Spleen (tissue), 11 donors: Measurements from ENCODE around the gene IGF2. TPM values are rescaled to one million over a fixed set of nuclear protein-coding genes. Genes with fewer than 3 reads are reported as not detected.

Experiments used
- DNase-seq: peaks from one replicate; pipeline ENCODE4 v3.0.0-alpha.2; 2020
- H3K27ac ChIP-seq, 8 donors: fragments of 200-600 bp; sonication (generic) in 7 of 8; 1 replicate in 4 of 8; 2 replicates in 4 of 8; pipeline versions ENCODE4 v1.5.0 to v1.8.0; 2016 to 2021; ENCODE audit warnings: inconsistent platforms in 4 of 8, mild to moderate bottlenecking in 4 of 8, moderate library complexity in 1 of 8
- H3K27me3 ChIP-seq, 7 donors: fragments of 200-600 bp; sonication (generic) in 6 of 7; replicated peaks in 1 of 7; 1 replicate in 4 of 7; 2 replicates in 3 of 7; pipeline versions ENCODE4 v1.5.0 to v1.8.0; 2016 to 2021; ENCODE audit warnings: inconsistent platforms in 3 of 7, mild to moderate bottlenecking in 1 of 7
- H3K36me3 ChIP-seq, 6 donors: fragments of 200-600 bp; sonication (generic) in 5 of 6; 1 replicate in 4 of 6; 2 replicates in 2 of 6; pipeline versions ENCODE4 v1.5.0 to v1.8.0; 2016 to 2021; ENCODE audit warnings: inconsistent platforms in 2 of 6
- H3K4me1 ChIP-seq, 6 donors: fragments of 200-600 bp; sonication (generic) in 5 of 6; 1 replicate in 3 of 6; 2 replicates in 3 of 6; pipeline versions ENCODE4 v1.5.0 to v1.8.0; 2016 to 2021; ENCODE audit warnings: inconsistent platforms in 3 of 6
- H3K4me3 ChIP-seq, 8 donors: fragments of 200-600 bp; sonication (generic) in 7 of 8; 1 replicate in 4 of 8; 2 replicates in 4 of 8; pipeline versions ENCODE4 v1.5.0 to v1.8.0; 2016 to 2021; ENCODE audit warnings: inconsistent platforms in 4 of 8, mild to moderate bottlenecking in 4 of 8, moderate library complexity in 2 of 8
- H3K9me3 ChIP-seq, 8 donors: fragments of 200-600 bp; sonication (generic) in 7 of 8; 1 replicate in 4 of 8; 2 replicates in 4 of 8; pipeline versions ENCODE4 v1.5.0 to v1.8.0; 2016 to 2021; ENCODE audit warnings: inconsistent platforms in 4 of 8
- POLR2A ChIP-seq, 3 donors: fragments of 450-650 bp; IDR thresholded peaks; one replicate each; pipeline ENCODE4 v1.5.1; 2017; ENCODE audit warnings: antibody characterized with exemption in 3 of 3, mild to moderate bottlenecking in 1 of 3
- POLR2AphosphoS5 ChIP-seq, 3 donors: sonication (generic); formaldehyde crosslinking; IDR thresholded peaks; one replicate each; pipeline ENCODE4 v1.5.1; 2017; ENCODE audit warnings: antibody characterized with exemption in 3 of 3
- WGBS, 5 donors: extraction: QIAGEN DNeasy Blood & Tissue Kit in 3 of 5; methylation state at CpG; one replicate each; pipeline versions ENCODE4 v1.1.5 to v1.1.7; 2013 to 2018; 5-methylcytosine and 5-hydroxymethylcytosine counted together
- intact Hi-C: fragments of 100-400 bp; cut with DNase I; formaldehyde crosslinking; loops from one replicate; pipeline ENCODE4 v1.15.0; 2023; ENCODE audit warnings: low total_unique reads
- polyA plus RNA-seq, 3 donors: library from polyadenylated mRNA; stranded (reverse); fragments of 200-250 nt; gene quantifications; one replicate each; pipeline ENCODE4 v1.2.1, GENCODE V29; 2013
- total RNA-seq, 7 donors: library from RNA; depleted of rRNA in 3 of 7; stranded (reverse); fragments of >200 nt in 3 of 7; fragmentation: NEBNext Ultra II Directional in 4 of 7; extraction: Animal tissue kit (Norgen Biotek cat#: 25700) in 4 of 7; gene quantifications; one replicate each; pipeline versions ENCODE4 v1.1.0 to v1.2.1, GENCODE V29; 2016 to 2021
- TF ChIP-seq, protein P1 (sequence below), 11 experiments: fragments of 200-600 bp in 7 of 11; fragments of 450-650 bp in 4 of 11; sonication (generic) in 4 of 11; IDR thresholded peaks in 8 of 11; conservative IDR thresholded peaks in 3 of 11; 1 replicate in 7 of 11; 2 replicates in 4 of 11; pipeline versions ENCODE4 v1.4.0 to v1.8.0; 2016 to 2021; ENCODE audit warnings: antibody characterized with exemption in 11 of 11, inconsistent platforms in 4 of 11, mild to moderate bottlenecking in 1 of 11
- donor health status: healthy with polysubstance abuse.
- donor health status: DM: no; HTN: no; CAD: no; lungs with moderate emphysema.
- donor health status: DM: no; HTN: no; CAD: no.
- donor health status: Bipolar disorder and iron deficiency.
- donor health status: healthy.
- donor health status: DM: no; HTN: no; CAD: no.
- donor health status: DM: yes; HTN: yes; CAD: no.

Gene IGF2
- total and polyA plus RNA-seq, 10 donors = 0.74 to 66.6 (median 13.7) TPM

- Histone ChIP-seq H3K27ac (no peak overlapping the region), H3K36me3 (no peaks in the 10 kb centered on the region), H3K4me3 (no peak overlapping the region), H3K9me3 (no peaks in the 10 kb centered on the region), H3K4me1 (peaks cover 4 to 24% (median 13%) of the 10 kb centered on the region in 6 donors), H3K27me3 (peaks cover 5 to 100% (median 83%) of the 10 kb centered on the region in 7 donors)
- TF ChIP-seq, protein P1, sequence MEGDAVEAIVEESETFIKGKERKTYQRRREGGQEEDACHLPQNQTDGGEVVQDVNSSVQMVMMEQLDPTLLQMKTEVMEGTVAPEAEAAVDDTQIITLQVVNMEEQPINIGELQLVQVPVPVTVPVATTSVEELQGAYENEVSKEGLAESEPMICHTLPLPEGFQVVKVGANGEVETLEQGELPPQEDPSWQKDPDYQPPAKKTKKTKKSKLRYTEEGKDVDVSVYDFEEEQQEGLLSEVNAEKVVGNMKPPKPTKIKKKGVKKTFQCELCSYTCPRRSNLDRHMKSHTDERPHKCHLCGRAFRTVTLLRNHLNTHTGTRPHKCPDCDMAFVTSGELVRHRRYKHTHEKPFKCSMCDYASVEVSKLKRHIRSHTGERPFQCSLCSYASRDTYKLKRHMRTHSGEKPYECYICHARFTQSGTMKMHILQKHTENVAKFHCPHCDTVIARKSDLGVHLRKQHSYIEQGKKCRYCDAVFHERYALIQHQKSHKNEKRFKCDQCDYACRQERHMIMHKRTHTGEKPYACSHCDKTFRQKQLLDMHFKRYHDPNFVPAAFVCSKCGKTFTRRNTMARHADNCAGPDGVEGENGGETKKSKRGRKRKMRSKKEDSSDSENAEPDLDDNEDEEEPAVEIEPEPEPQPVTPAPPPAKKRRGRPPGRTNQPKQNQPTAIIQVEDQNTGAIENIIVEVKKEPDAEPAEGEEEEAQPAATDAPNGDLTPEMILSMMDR (IDR thresholded peaks at IDR 0.05 in 8 of 11, conservative IDR thresholded peaks at IDR 0.05 in 3 of 11) = no peak
- TF ChIP-seq POLR2A (IDR thresholded peaks at IDR 0.05) = no peak
- no peak for TF ChIP-seq POLR2AphosphoS5 (IDR thresholded peaks at IDR 0.05)
- intact Hi-C loops = no loop called here
- WGBS, 5 donors = 36 to 52% (median 43%) methylated on average over 19 of the region's 19 CpGs
- DNase-seq = no peak
Observed at GRCh38 chr11:2146051-2146450, 6.9 kb upstream of the IGF2 start.

- 11 to 21% (median 12%) methylated on average over 13 to 18 of the region's 18 CpGs for WGBS, 5 donors
- Histone ChIP-seq H3K9me3 (no peaks in the 10 kb centered on the region), H3K27me3 (peaks cover 9 to 100% (median 87%) of the 10 kb centered on the region in 7 donors), H3K27ac (no peak overlapping the region), H3K36me3 (no peaks in the 10 kb centered on the region), H3K4me1 (peaks cover 4 to 38% (median 26%) of the 10 kb centered on the region in 6 donors), H3K4me3 (peak overlapping the region in 3 of 8 donors; percentile 13 to 53 (median 20))
- TF ChIP-seq, protein P1 (IDR thresholded peaks at IDR 0.05 in 8 of 11, conservative IDR thresholded peaks at IDR 0.05 in 3 of 11) = no peak
- no peak for TF ChIP-seq POLR2A (IDR thresholded peaks at IDR 0.05)
- no peak for TF ChIP-seq POLR2AphosphoS5 (IDR thresholded peaks at IDR 0.05)
- intact Hi-C loops = no loop called here
- no peak for DNase-seq
Observed at GRCh38 chr11:2144544-2145248, 5.5 kb upstream of the IGF2 start.

DNA sequence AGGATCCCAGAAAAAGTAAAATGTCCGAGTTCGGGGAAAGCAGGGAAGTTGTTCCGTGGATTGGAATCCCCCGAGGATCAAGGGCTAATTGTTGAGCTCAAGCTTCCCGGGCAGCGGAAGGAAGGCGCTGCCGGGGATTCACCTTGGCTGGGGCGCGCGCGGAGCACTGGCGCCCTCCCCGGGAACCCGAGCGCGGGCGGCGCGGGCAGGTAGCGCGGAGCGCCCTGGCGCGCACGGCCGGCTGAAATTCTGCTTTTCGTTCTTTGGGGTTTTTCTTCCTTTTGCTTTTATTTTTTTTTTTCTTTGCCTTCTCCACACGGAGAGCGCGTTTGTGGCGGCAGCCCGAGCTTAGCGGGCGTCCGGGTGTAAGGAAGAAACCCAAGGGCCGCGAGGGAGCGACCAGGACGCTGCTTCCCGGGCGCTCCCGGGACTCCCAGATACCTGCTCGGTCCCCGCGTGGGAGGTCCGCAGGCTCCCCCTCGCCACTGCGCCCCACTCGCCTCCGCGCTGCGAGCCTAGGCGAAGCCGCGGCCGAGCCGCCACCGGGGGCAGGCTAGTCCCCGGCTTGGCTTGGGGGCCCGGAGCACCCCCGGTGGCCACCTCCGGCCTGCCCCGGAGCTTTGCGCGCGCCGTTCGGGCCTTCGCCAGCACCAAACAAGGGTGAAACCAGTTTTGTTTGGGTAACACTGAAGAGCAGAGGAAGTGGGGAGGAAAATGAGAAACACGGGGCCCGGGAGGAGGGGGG lies 4.8 kb upstream of the IGF2 start:
- no peak for DNase-seq
- H3K27me3 ChIP-seq = peaks cover 9 to 100% (median 95%) of the 10 kb centered on the region in 7 donors

More for the DNA sequence above, 4.8 kb upstream of the IGF2 start:
- no peak overlapping the region for H3K27ac ChIP-seq
- H3K4me3 ChIP-seq = peak overlapping the region in 5 of 8 donors; percentile 2 to 53 (median 13)
- H3K9me3 ChIP-seq = no peaks in the 10 kb centered on the region
- no peaks in the 10 kb centered on the region for H3K36me3 ChIP-seq
- intact Hi-C loops = no loop called here
- peaks cover 4 to 42% (median 30%) of the 10 kb centered on the region in 6 donors for H3K4me1 ChIP-seq
- 2 to 8% (median 3%) methylated on average over 62 to 72 of the region's 72 CpGs for WGBS, 5 donors
- no peak for TF ChIP-seq POLR2A (IDR thresholded peaks at IDR 0.05)
- no peak for TF ChIP-seq POLR2AphosphoS5 (IDR thresholded peaks at IDR 0.05)
- TF ChIP-seq, protein P1 (IDR thresholded peaks at IDR 0.05 in 8 of 11, conservative IDR thresholded peaks at IDR 0.05 in 3 of 11) = peak in 1 of 11 experiments; percentile 13
